ENCODE results near the gene SV2B.

Gene SV2B

GRCh38 chr15:91142106-91142744 lies 42.2 kb downstream of the SV2B start:
- DNase-seq = no peak

DNA sequence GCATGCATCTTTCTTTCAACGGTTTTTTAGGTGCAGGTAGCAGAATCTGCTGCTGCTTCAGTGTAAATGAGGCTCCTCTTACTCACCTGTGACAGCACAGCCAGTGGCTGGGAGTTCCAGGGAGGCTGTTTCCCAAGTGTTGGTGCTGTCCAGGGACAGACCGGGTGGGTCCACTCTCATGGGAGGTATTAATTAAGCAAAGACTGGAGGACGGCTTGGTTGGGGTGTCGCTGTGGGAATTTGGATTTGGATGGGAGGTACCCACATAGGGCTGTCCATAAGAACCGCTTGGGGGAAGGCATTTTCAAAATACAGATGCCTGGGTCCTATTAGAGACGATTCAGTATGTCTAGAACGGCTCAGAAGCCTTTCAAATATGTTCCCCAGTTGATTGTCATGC lies 42.9 kb downstream of the SV2B start:
- DNase-seq = no peak

DNA sequence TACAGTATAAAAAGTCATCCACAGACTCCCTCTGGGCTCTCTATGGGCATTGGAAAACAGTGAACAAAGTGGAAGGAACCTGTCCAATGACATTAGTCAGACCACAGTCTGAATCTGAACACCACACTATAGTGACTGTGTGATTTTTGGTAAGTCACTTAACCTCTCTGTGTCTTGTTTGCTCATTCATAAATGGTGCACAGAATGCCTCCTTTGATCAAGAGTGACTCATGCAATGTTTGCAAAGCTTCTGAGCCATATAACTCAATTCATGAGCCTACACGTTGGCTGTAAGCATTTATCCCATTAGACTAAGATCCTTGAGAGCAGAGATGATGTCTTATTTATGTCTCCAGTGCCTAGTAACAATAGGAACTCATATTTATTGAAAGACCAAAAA lies 46.7 kb downstream of the SV2B start:
- no peak for DNase-seq

GRCh38 chr15:91148243-91148642 lies 48.2 kb downstream of the SV2B start:
- DNase-seq = no peak

GRCh38 chr15:91150502-91151160 lies 50.6 kb downstream of the SV2B start:
- no peak for DNase-seq

GRCh38 chr15:91151781-91152563 lies 51.9 kb downstream of the SV2B start:
- no peak for DNase-seq

GRCh38 chr15:91152896-91153581 lies 53.0 kb downstream of the SV2B start:
- DNase-seq = no peak

GRCh38 chr15:91153954-91154353 lies 53.9 kb downstream of the SV2B start:
- no peak for DNase-seq

- no peak for DNase-seq
Observed at GRCh38 chr15:91156175-91156726, 56.2 kb downstream of the SV2B start.

GRCh38 chr15:91158415-91159394 lies 58.6 kb downstream of the SV2B start:
- no peak for DNase-seq

DNA sequence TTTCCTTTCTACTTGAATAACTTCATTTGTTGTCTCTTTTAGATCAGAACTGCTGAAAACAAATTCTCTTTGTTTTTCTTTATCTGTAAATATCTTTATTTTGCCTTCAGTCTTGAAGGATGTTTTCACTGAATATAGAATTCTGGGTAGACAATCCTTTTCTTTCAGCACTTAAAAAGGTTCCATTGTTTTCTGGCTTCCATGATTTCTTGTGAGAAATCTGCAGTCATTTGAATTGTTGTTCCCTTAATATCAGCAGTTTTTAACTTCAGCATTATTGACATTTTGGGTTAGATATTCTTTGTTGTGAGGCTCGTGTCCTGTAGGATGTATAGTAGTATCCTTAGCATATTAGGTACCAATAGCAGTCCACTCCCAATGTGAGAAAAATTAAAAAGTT lies 65.8 kb downstream of the SV2B start:
- DNase-seq = no peak

DNA sequence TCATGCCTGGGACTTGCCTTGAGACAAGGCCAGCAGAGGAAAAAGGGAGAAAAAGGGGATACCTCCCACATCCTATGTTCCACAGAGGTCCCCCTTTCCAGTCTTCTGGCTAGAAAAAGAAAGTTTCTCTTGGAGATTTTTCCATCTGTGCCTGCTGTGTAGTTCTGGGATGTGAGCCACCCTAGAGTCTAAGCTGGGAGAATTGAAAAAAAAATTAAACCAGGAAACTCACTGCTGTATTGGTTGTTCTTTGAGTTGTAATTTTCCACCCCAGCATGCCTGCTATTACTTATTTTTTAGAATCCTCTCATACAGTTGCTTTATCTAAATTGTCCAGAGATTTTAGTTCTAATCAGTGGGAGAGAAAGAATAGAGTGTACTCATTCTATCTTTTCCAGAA lies 68.4 kb downstream of the SV2B start:
- DNase-seq = no peak

DNA sequence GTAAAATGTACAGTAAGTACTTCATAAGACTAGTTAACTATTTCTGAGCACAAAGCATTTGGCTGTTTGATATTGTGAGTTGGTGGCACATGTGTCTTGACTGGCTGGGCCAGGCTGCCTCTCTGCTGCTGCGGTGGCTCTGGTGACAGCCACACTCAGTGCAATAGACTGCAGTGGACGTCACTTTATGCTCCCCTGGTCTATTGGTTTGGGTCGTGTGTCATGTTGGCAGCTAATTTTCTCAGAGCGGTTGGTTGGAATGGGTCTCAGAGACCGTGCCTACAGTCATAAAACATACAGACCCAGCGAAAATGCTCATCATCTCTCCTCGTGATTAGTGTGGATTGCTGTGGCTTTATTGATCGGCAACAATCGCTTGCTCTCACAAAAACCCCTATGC lies 71.3 kb downstream of the SV2B start:
- DNase-seq = no peak

- no peak for DNase-seq
Observed at GRCh38 chr15:91182101-91182500, 82.0 kb downstream of the SV2B start.

DNA sequence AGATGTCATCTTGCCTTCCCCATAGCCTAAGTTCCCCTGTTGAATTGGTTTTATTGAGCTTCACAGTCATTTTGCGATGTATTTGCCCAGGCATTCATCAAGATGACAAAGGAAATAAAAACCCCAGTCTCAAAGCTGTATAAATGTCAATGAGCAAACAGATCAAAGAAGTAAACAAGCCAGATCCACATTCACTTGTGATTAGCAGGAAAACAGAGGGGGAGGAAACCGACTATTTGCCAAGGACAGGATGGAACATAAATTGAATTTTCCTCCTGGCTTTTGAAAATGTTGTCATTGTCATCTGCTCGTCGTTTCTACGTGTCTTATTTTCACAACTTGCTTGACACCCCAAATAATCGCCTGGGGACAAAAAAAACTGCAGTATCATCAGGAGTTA lies 83.5 kb downstream of the SV2B start:
- no peak for DNase-seq

- DNase-seq = no peak
Observed at GRCh38 chr15:91184441-91184840, 84.4 kb downstream of the SV2B start.

- no peak for DNase-seq
Observed at GRCh38 chr15:91186904-91187656, 87.0 kb downstream of the SV2B start.

GRCh38 chr15:91192285-91192684 lies 92.2 kb downstream of the SV2B start:
- no peak for DNase-seq

DNA sequence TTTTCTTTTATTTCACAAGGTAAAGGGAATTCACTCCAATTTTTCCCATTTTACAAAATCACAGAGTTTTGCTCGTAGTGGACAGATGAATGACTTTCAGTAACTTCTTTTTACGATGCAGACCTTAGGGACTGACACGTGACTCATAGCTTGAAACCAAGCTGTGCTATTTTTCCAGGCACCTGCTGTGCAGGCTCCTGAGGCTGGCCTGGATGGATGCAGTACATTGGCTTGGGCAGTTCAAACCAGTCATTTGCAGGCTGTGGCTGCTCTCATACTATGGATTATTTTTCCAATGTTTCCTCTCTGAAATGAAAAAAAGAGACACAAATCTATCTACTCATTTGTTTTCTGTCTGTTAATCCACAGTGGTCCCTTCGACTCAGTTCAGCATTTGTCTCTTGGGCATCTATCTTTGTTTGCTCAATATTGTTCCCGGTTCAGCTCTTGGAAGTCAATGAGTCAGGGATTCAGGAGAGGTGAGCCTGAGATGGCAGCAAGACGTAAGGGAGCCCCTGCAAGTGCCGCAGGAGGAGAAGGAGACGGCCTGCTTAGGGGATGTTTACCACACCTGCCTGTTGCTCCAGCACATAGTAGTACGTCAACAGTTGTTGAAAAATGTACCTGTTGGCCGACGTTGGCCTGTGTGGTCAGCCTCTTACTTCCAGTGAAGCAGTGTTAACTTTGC lies 92.8 kb downstream of the SV2B start:
- DNase-seq = no peak

GRCh38 chr15:91193378-91193720 lies 93.3 kb downstream of the SV2B start:
- DNase-seq = no peak

- no peak for DNase-seq
Observed at GRCh38 chr15:91196127-91196526, 96.1 kb downstream of the SV2B start.

Data from CD4-positive, alpha-beta T cell treated with Interleukin-15 for 1 hour (primary cell).